A549 (cell line): Measurements from ENCODE around the gene C15orf62. TPM values are rescaled to one million over a fixed set of nuclear protein-coding genes. Genes with fewer than 3 reads are reported as not detected.

Experiments
- ATAC-seq, 2 experiments: fragments of 200-7000 bp in 1 of 2; fragments of >200 bp in 1 of 2; cut with Nextera tagmentation in 1 of 2; cut with Tn5 transposase in 1 of 2; 3 replicates each; pipeline versions ENCODE4 v1.8.0 to v1.9.1; 2018 to 2020; ENCODE audit warnings: mild to moderate bottlenecking in 1 of 2, moderate library complexity in 1 of 2
- CTCF ChIA-PET: fragments of 300-600 bp; sonication (Branson Sonifier 250); formaldehyde crosslinking; extraction: SDS; loops from one replicate; lab custom pipeline; 2021; ENCODE audit warnings: antibody characterized with exemption, inconsistent platforms; lab: Yijun Ruan, JAX
- POLR2A ChIA-PET: fragments of 350-600 bp; formaldehyde crosslinking; extraction: SDS; loops from one replicate; lab custom pipeline; 2021; ENCODE audit warnings: antibody characterized with exemption, inconsistent platforms; lab: Yijun Ruan, JAX
- DNase-seq, 2 experiments: peaks; one replicate each; pipeline versions ENCODE4 v3.0.0 to v3.0.0-alpha.2; 2011 to 2016; ENCODE audit warnings: low read depth in 1 of 2, low spot score in 1 of 2
- FAIRE-seq: peaks from 2 replicates; lab custom pipeline; 2011; peaks lifted over from hg19 to GRCh38; lab: Jason Lieb, UNC
- H3K27ac ChIP-seq, 2 experiments: fragments of >200 bp; sonication (Bioruptor Twin); formaldehyde crosslinking; 3 replicates each; pipeline ENCODE4 v1.5.1; 2016 to 2017
- H3K4me1 ChIP-seq: fragments of >200 bp; sonication (Bioruptor Twin); formaldehyde crosslinking; 3 replicates; pipeline ENCODE4 v1.6.1; 2016
- H3K4me2 ChIP-seq: fragments of >200 bp; sonication (Bioruptor Twin); formaldehyde crosslinking; 3 replicates; pipeline ENCODE4 v1.6.1; 2016
- H3K4me3 ChIP-seq: fragments of >200 bp; sonication (Bioruptor Twin); formaldehyde crosslinking; 3 replicates; pipeline ENCODE4 v1.5.1; 2016
- H3K9me3 ChIP-seq: fragments of >200 bp; sonication (Bioruptor Twin); formaldehyde crosslinking; 3 replicates; pipeline ENCODE4 v1.6.1; 2016
- BHLHE40 ChIP-seq: IDR thresholded peaks from 2 replicates; pipeline ENCODE4 v1.6.1; 2012; ENCODE audit warnings: low read depth, low read length, inconsistent platforms
- CBX8 ChIP-seq: fragments of 200-600 bp; sonication (generic); IDR thresholded peaks from 2 replicates; pipeline ENCODE4 v1.6.1; 2016
- CHD4 ChIP-seq: fragments of 200-600 bp; sonication (generic); IDR thresholded peaks from 2 replicates; pipeline ENCODE4 v1.6.1; 2016; ENCODE audit warnings: antibody characterized with exemption, mild to moderate bottlenecking, borderline replicate concordance
- EHF ChIP-seq: fragments of 250-450 bp; sonication (Bioruptor Pico); IDR thresholded peaks from 2 replicates; pipeline ENCODE4 v1.5.0; 2020; ENCODE audit warnings: mild to moderate bottlenecking
- EHMT2 ChIP-seq: fragments of 200-600 bp; sonication (generic); IDR thresholded peaks from 2 replicates; pipeline ENCODE4 v1.6.1; 2016; ENCODE audit warnings: antibody characterized with exemption, low read depth, mild to moderate bottlenecking, moderate library complexity
- FOXS1 ChIP-seq: fragments of 250-450 bp; sonication (Bioruptor Pico); IDR thresholded peaks from 2 replicates; pipeline ENCODE4 v1.5.0; 2020; ENCODE audit warnings: mild to moderate bottlenecking, moderate library complexity
- GATA3 ChIP-seq: IDR thresholded peaks from 2 replicates; pipeline ENCODE4 v1.6.1; 2012; ENCODE audit warnings: borderline replicate concordance
- HDAC2 ChIP-seq: fragments of 200-600 bp; sonication (generic); IDR thresholded peaks from 2 replicates; pipeline ENCODE4 v1.6.1; 2016
- HOXB13 ChIP-seq: fragments of 250-450 bp; sonication (Bioruptor Pico); IDR thresholded peaks from 2 replicates; pipeline ENCODE4 v1.5.0; 2020; ENCODE audit warnings: low read depth, mild to moderate bottlenecking, moderate library complexity
- MAFK ChIP-seq: fragments of 450-650 bp; IDR thresholded peaks from 2 replicates; pipeline ENCODE4 v1.6.1; 2014; ENCODE audit not compliant: partially characterized antibody
- MAZ ChIP-seq: fragments of 150-350 bp; IDR thresholded peaks from 2 replicates; pipeline ENCODE4 v1.6.1; 2014; ENCODE audit warnings: antibody characterized with exemption, low read depth, low read length, borderline replicate concordance
- MYC ChIP-seq: IDR thresholded peaks from 2 replicates; pipeline ENCODE4 v1.6.1; 2012; ENCODE audit warnings: mild to moderate bottlenecking, inconsistent platforms, low read length, improper control_type of control experiment, borderline replicate concordance
- NFE2L2 ChIP-seq: fragments of 150-350 bp; conservative IDR thresholded peaks from 2 replicates; pipeline ENCODE4 v1.6.1; 2014; ENCODE audit warnings: low read length
- NPAS2 ChIP-seq: fragments of 250-450 bp; sonication (Bioruptor Pico); IDR thresholded peaks from 2 replicates; pipeline ENCODE4 v1.8.0; 2022; ENCODE audit warnings: mild to moderate bottlenecking, moderate library complexity, borderline replicate concordance
- NR3C1 ChIP-seq: fragments of >200 bp; sonication (Bioruptor Twin); formaldehyde crosslinking; IDR thresholded peaks from 3 replicates; pipeline ENCODE4 v1.6.1; 2017
- POLR2A ChIP-seq: IDR thresholded peaks from 2 replicates; pipeline ENCODE4 v1.6.1; 2012; ENCODE audit warnings: mild to moderate bottlenecking, low read length
- REST ChIP-seq: fragments of 200-600 bp; sonication (generic); IDR thresholded peaks from 2 replicates; pipeline ENCODE4 v1.6.1; 2016; ENCODE audit warnings: antibody characterized with exemption, mild to moderate bottlenecking, moderate library complexity
- TFCP2L1 ChIP-seq: fragments of 250-450 bp; sonication (Bioruptor Pico); IDR thresholded peaks from 2 replicates; pipeline ENCODE4 v1.5.0; 2021; ENCODE audit warnings: mild to moderate bottlenecking
- ZC3H11A ChIP-seq: fragments of 450-650 bp; IDR thresholded peaks from 2 replicates; pipeline ENCODE4 v1.6.1; 2014; ENCODE audit warnings: antibody characterized with exemption, mild to moderate bottlenecking
- WGBS: methylation state at CpG from one replicate; pipeline ENCODE4 v1.1.6; 2017; ENCODE audit errors: missing lambda C conversion rate; 5-methylcytosine and 5-hydroxymethylcytosine counted together
- polyA minus RNA-seq: library from RNA; depleted of rRNA, polyadenylated mRNA; stranded (reverse); fragments of >200 nt; gene quantifications from 2 replicates; pipeline ENCODE4 v1.2.3, GENCODE V29; 2011; rRNA and poly(A)+ RNA removed
- polyA plus RNA-seq, 4 experiments: library from polyadenylated mRNA; depleted of rRNA in 3 of 4; stranded (reverse); fragments of >200 nt; fragmentation: RNase III in 1 of 4; extraction: RNeasy Plus Mini Kit Qiagen cat#74134 plus additional on column Dnase treatment in 1 of 4; gene quantifications; 2 replicates in 3 of 4; 3 replicates in 1 of 4; pipeline ENCODE4 v1.2.3, GENCODE V29; 2011 to 2017

The C15orf62 gene
- 0.10 and 0.11 TPM in 2 replicates for polyA plus RNA-seq (2011; rRNA removed)
- 0.03 and 0.06 TPM in 2 replicates for polyA plus RNA-seq (2012; cell fraction: cytosol; rRNA removed)
- 0.10 TPM in 2 replicates for polyA plus RNA-seq (2012; cell fraction: nucleus; rRNA removed)
- polyA plus RNA-seq (2017; fragmentation: RNase III; extraction: RNeasy Plus Mini Kit Qiagen cat#74134 plus additional on column Dnase treatment) = 0.05 to 0.13 TPM (median 0.09 TPM) in 3 replicates
- polyA minus RNA-seq = 0.12 TPM in 1 of 2 replicates, not detected in the other

GRCh38 chr15:40769274-40770146, at the start of gene C15orf62:
Gene C15orf62, plus strand, starts transcription at chr15:40769980. Its CDS starts 516 bp downstream, at chr15:40770496.
- no peak for ATAC-seq
- POLR2A ChIA-PET = no interaction called here

GRCh38 chr15:40721701-40722100, 48.1 kb upstream of the C15orf62 start:
- ATAC-seq (no peak), DNase-seq (no peak), FAIRE-seq (no peak)
- 83% methylated on average over 1 of the region's 1 CpG for WGBS
- Histone ChIP-seq H3K9me3 (no peaks in the 10 kb centered on the region), H3K27ac (no peak overlapping the region), H3K4me2 (no peak overlapping the region), H3K4me1 (no peaks in the 10 kb centered on the region), H3K4me3 (no peak overlapping the region)
- POLR2A ChIA-PET = no interaction called here
- TF ChIP-seq HOXB13 (CRISPR knock-in tag) (no peak), BHLHE40 (no peak), REST (no peak)
- CTCF ChIA-PET = interaction anchor here (0.6 kb wide), 1 partner anchor 76 kb away, joined by 3 read pairs; no protein-coding TSS in a partner anchor

More at GRCh38 chr15:40769274-40770146, at the start of gene C15orf62:
- Histone ChIP-seq H3K4me1 (peaks cover 11% of the 10 kb centered on the region; the same call in 2 of the 3 replicates), H3K27ac (no peak within 1 kb of the TSS), H3K4me2 (no peak within 1 kb of the TSS), H3K4me3 (no peak within 1 kb of the TSS), H3K9me3 (no peaks in the 10 kb centered on the region)
- CTCF ChIA-PET = interaction anchor here (1.2 to 2.9 kb wide), 3 partner anchors 13 to 23 kb away, joined by 3 to 19 read pairs (median 4); no protein-coding TSS in a partner anchor
- WGBS = 91% methylated on average over 28 of the region's 28 CpGs
- FAIRE-seq (no peak), DNase-seq (no peak)
- TF ChIP-seq NR3C1 = no peak
- no peak for TF ChIP-seq FOXS1 (CRISPR knock-in tag)
- no peak for TF ChIP-seq ZC3H11A
- TF ChIP-seq MAZ = no peak
- no peak for TF ChIP-seq EHF (CRISPR knock-in tag)
- TF ChIP-seq MYC = no peak
- no peak for TF ChIP-seq NPAS2 (CRISPR knock-in tag)
- no peak for TF ChIP-seq EHMT2
- no peak for TF ChIP-seq CHD4
- TF ChIP-seq MAFK = no peak
- TF ChIP-seq HDAC2 = no peak
- no peak for TF ChIP-seq GATA3
- no peak for TF ChIP-seq TFCP2L1 (CRISPR knock-in tag)
- no peak for TF ChIP-seq POLR2A
- no peak for TF ChIP-seq CBX8
- TF ChIP-seq REST = no peak
- no peak for TF ChIP-seq NFE2L2
- TF ChIP-seq BHLHE40 = no peak
